ENCODE data around the gene LENEP.
"Not testable (repeated sequence)": the region's sequence is repeated elsewhere in the genome, so short reads cannot be mapped to it uniquely, and the experiment has no call there.

Gene LENEP

GRCh38 chr1:154974808-154975408 is 18.5 kb upstream of the LENEP start:
- peak; percentile 89 to 93 for DNase-seq (ENCODE audit: low read depth in 2 of 2)

GRCh38 chr1:154975409-154976059 is 17.9 kb upstream of the LENEP start:
- peak in 1 of 2 donors; percentile 48 for DNase-seq (ENCODE audit: low read depth in 2 of 2)

- not testable (repeated sequence) for DNase-seq (ENCODE audit: low read depth in 2 of 2)
These were observed 15.6 kb upstream of the LENEP start for GRCh38 chr1:154977762-154978161.

DNA sequence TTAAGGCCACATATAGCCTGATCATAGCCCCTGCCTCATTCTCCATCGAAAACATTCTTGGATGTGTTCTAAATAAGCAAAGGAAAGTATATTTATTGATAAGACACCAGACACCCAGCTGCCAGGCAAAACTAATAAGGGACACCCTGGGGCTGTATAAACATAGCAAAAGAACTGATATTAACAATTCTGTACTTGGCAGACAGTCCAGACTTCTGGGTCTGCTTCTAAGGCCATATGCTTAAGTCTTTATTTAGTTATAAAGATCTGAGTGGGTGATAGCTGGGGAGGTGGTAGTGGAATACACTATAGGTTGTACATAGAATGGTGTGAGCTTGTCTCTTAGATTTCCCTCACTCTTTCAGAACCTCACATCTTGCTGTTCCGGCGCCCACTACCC is 15.0 kb upstream of the LENEP start:
- DNase-seq (ENCODE audit: low read depth in 2 of 2): no peak

DNA sequence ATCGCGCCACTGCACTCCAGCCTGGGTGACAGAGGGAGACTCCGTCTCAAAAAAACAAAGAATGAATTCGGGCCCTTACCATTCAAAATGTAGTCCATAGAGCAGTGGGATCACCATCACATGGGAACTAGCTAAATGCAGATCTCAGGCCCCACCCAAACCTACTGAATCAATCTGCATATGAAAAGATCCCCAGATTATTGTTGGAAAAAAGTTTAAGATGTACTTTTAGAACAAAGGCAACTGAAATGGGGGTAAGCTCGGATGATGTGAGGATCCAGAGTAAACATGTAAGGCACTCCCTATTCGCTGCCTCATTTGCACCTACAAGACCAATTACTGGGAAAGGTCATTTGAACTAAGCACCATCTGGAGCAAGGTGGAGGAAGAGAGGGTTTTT is 11.0 kb upstream of the LENEP start:
- no peak for DNase-seq (ENCODE audit: low read depth in 2 of 2)

DNA sequence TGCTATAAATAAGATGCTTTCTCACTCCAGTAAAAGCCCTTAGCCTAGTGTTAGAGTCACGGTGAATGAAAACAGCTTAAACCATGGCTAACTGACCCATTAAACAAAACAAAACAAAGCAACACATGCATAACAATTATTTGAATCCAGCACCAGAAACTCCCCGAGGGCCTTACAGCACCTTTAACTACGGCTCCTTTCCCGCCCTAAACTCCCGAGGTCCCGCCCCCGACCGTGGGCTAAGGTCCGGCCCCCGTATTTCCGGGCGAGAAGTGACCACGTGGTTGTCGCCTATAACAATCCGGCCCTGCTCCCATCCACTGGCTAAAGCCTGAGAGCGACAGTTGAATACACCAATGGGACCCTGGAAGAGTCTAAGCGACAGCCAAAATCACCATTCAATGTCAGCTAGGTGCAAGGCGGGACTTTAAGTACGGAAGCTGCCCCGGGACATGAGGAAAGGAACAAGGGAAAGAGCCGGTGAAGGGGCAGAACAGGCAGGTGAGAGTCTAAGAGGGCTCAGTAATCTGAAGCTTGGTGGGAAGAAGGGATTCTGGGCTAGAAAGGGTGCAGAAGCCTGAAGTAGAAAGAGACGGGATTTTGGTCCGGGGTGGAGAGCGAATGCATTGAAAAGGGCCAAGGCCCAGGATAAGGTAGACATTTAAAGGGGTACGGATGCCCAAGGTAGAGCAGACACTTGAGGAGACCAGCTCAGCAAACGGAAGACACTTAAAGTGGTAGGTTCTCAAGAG is 10.3 kb upstream of the LENEP start, which contains the start of gene FLAD1:
FLAD1 (plus strand) TSS at position 448 of the 752 bp plus-strand sequence. CDS start 351 bp downstream, outside the sequence.
- peak; percentile 95 to 97 for DNase-seq (ENCODE audit: low read depth in 2 of 2)

- no peak for DNase-seq (ENCODE audit: low read depth in 2 of 2)
These were observed 9.5 kb upstream of the LENEP start for GRCh38 chr1:154983776-154984466.

GRCh38 chr1:154986736-154987135 is 6.7 kb upstream of the LENEP start:
- not testable (repeated sequence) for DNase-seq (ENCODE audit: low read depth in 2 of 2)

DNA sequence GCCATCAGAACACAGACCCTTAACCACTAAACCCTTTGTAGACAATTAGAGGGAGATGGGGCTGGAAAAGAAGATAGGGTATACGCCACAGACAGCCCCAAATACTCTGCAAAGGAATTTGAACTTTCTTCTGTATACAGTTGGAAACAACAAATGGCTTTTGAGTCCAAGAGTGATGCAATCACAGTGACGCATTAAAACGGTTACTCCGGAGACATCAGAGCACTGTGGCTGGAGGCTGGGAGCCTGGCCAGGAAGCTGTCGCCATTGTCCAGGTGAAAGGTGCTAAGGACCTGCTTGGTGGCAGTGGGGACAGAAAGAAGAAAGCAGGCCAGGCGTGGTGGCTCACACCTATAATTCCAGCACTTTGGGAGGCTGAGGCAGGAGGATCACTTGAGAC is 6.1 kb upstream of the LENEP start:
- no peak for DNase-seq (ENCODE audit: low read depth in 2 of 2)

GRCh38 chr1:154988058-154988954 is 5.1 kb upstream of the LENEP start:
- no peak for DNase-seq (ENCODE audit: low read depth in 2 of 2)

- no peak for DNase-seq (ENCODE audit: low read depth in 2 of 2)
These were observed 4.1 kb upstream of the LENEP start for GRCh38 chr1:154989195-154989860.

GRCh38 chr1:154990276-154990675 is 3.1 kb upstream of the LENEP start:
- no peak for DNase-seq (ENCODE audit: low read depth in 2 of 2)

DNA sequence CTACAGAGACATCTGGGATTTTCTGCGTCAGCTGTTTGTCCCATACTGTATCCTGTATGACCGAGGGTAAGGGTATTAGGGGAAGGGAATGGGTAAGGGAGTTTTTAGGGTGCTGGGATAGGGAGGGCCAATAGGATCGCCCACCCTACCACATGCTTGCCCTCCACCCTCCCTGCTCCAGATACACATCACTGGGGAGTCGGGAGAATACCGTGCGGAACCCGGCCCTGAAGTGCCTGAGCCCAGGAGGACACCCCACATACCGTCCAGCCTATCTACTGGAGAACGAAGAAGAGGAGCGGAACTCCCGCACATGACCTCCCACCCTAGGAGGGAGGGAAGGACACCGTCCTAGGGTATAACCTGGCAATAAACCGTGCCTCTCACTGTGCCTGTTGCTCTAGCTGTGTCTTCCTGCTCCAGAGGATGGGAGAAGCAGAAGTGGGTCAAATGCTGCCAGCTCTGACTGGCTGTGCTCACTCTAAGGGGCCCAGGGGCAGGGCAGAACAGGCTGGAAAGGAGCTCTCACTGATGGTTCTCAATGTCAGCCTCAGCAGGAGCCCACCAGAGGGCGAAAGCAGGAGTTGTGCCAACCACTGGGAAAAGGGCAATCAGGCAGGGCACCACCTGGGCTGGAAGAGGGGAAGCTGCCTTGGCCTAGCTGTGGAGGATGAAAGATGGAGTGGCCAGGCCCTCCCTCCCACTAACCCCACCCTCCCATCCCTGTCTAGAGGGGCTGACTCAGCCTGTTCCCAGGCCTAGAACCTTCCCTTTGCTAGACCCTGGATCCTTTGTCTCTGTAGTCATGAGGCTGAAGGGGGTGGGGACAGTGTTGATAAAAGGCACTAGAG is 440 bp upstream of the LENEP start:
- DNase-seq (ENCODE audit: low read depth in 2 of 2): no peak

DNA sequence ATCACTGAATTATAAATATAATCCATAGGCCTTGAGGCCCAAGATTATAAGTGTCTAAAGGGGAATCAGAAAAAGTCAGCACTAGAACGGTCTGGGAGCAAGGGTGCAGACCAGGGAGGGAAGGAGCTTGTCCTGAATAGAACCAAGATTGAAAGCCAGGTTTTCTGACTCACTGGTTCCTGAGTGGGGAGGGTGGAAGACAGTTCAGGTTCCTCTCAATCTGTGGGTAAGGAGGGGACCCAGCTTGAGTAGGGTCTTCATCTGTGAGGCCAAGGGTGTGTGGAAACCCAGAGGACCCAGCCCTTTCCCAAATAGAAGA is 842 bp downstream of the LENEP start:
- DNase-seq (ENCODE audit: low read depth in 2 of 2): no peak

DNA sequence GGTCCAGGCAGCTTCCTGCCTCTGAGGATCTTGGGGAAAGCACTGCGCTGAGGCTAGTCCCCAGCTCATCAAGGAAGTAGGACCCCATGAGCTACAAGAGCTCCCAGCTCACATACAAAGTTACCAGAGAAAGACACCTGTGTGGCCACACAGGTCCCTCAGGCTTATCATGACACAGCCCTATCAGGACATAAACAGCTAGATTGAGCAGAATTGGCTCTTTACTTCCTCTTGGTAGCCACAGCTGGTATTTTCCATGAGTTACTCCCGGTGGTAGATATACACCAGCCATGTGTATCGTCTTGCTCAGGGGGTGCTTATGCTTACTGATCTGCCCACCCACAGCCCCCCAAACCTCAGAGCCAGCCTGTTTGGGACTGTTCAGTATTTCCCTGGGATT is 1.2 kb downstream of the LENEP start:
- no peak for DNase-seq (ENCODE audit: low read depth in 2 of 2)

- not testable (repeated sequence) for DNase-seq (ENCODE audit: low read depth in 2 of 2)
These were observed 2.1 kb downstream of the LENEP start for GRCh38 chr1:154995301-154995983.

DNA sequence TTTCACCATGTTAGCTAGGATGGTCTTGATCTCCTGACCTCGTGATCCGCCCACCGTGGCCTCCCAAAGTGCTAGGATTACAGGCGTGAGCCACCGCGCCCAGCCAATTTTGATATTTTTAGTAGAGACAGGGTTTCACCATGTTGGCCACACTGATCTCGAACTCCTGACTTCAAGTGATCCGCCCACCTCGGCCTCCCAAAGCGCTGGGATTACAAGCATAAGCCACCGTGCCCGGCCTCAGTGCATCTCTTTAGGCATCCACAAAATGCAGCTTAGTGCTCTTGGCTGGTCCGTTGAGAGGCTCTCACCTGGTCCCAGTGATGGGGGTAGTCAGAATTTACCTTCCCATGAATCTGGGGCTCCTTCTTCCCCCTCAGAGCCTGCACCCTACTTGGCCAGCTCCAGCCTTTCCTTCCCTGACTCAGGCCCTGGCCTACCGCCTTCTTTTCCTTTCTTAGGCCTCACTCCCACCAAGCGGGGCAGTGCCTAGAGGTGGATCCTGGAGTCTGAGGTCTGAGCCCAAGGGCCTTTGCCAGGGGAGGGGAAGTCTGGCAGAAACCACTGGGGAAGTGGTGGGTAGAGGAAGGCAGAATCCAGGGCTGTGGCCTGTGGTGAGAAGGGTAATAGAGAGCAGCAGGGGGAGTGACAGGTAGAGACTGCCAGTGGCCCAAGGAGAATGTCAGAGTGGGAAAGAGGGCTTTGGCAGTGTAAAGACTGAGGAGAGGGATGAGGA is 3.7 kb downstream of the LENEP start:
- DNase-seq (ENCODE audit: low read depth in 2 of 2): no peak

DNA sequence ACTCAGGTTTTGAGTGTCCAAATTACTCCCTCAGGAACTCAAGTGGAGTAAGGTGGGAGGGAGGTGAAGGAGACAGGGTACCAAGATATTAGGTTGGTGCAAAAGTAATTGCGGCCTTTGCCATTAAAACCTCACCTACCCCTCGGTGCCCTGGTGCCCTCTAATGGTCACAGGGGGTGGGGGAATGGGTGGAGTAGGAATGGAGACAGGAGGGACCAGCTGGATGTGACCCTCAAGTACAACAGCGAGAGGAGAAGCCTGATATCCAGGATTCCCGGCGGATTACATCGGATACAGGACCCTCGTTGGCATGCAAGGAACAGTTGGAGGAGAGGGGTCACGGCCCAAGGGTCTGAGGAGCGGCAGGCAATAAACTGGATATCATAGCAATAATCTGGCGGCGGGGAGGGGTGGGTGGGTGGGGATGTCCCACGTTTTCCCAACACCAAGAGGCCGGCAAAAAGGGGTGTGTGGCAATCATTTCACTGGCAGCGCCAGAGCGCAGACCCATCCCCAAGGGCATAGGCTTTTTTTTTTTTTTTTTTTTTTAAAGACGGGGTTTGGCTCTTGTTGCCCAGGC is 4.9 kb downstream of the LENEP start:
- no peak for DNase-seq (ENCODE audit: low read depth in 2 of 2)

All from stimulated activated CD4-positive, alpha-beta T cell treated with anti-CD3 and anti-CD28 coated beads, Interleukin-15, amount 100 ng/mL, for 48 hours (primary cell).